Measurements from ENCODE around the gene MAP2K3.
"Not testable (repeated sequence)": the region's sequence is repeated elsewhere in the genome, so short reads cannot be mapped to it uniquely, and the experiment has no call there.

Gene MAP2K3

GRCh38 chr17:21348081-21348925 is 63.8 kb downstream of the MAP2K3 start:
- H3K27me3 ChIP-seq (ENCODE audit: insufficient read depth, low read length); H3K27ac ChIP-seq (ENCODE audit: low read length); H3K4me3 ChIP-seq (ENCODE audit: low read length); H3K9ac ChIP-seq (ENCODE audit: low read depth, low read length); H3K36me3 ChIP-seq (ENCODE audit: insufficient read depth, low read depth, low read length); H3K9me3 ChIP-seq (ENCODE audit: insufficient read depth, low read depth, low read length); H3K4me1 ChIP-seq (ENCODE audit: insufficient read depth, low read length): not testable (repeated sequence)

GRCh38 chr17:21348926-21349261 is 64.4 kb downstream of the MAP2K3 start:
- H3K4me1 ChIP-seq (ENCODE audit: insufficient read depth, low read length); H3K9me3 ChIP-seq (ENCODE audit: insufficient read depth, low read depth, low read length); H3K4me3 ChIP-seq (ENCODE audit: low read length); H3K27me3 ChIP-seq (ENCODE audit: insufficient read depth, low read length); H3K36me3 ChIP-seq (ENCODE audit: insufficient read depth, low read depth, low read length); H3K27ac ChIP-seq (ENCODE audit: low read length); H3K9ac ChIP-seq (ENCODE audit: low read depth, low read length): not testable (repeated sequence)

GRCh38 chr17:21349358-21350050 is 65.0 kb downstream of the MAP2K3 start:
- not testable (repeated sequence) for H3K9me3 ChIP-seq (ENCODE audit: insufficient read depth, low read depth, low read length); H3K9ac ChIP-seq (ENCODE audit: low read depth, low read length); H3K36me3 ChIP-seq (ENCODE audit: insufficient read depth, low read depth, low read length); H3K27ac ChIP-seq (ENCODE audit: low read length); H3K4me3 ChIP-seq (ENCODE audit: low read length); H3K4me1 ChIP-seq (ENCODE audit: insufficient read depth, low read length); H3K27me3 ChIP-seq (ENCODE audit: insufficient read depth, low read length)

GRCh38 chr17:21350495-21350894 is 66.0 kb downstream of the MAP2K3 start:
- H3K27ac ChIP-seq (ENCODE audit: low read length), result not testable (repeated sequence)

GRCh38 chr17:21351366-21352065 is 67.0 kb downstream of the MAP2K3 start:
- Histone ChIP-seq H3K9me3 (ENCODE audit: insufficient read depth, low read depth, low read length) (no peaks in the 10 kb centered on the region), H3K36me3 (ENCODE audit: insufficient read depth, low read depth, low read length) (no peaks in the 10 kb centered on the region), H3K4me3 (ENCODE audit: low read length) (no peak overlapping the region), H3K27ac (ENCODE audit: low read length) (no peak overlapping the region), H3K27me3 (ENCODE audit: insufficient read depth, low read length) (no peaks in the 10 kb centered on the region; the same call in 1 of the 2 replicates), H3K4me1 (ENCODE audit: insufficient read depth, low read length) (no peaks in the 10 kb centered on the region), H3K9ac (ENCODE audit: low read depth, low read length) (no peak overlapping the region)

More at GRCh38 chr17:21350495-21350894, 66.0 kb downstream of the MAP2K3 start:
- H3K4me3 ChIP-seq (ENCODE audit: low read length); H3K9ac ChIP-seq (ENCODE audit: low read depth, low read length); H3K9me3 ChIP-seq (ENCODE audit: insufficient read depth, low read depth, low read length); H3K27me3 ChIP-seq (ENCODE audit: insufficient read depth, low read length); H3K36me3 ChIP-seq (ENCODE audit: insufficient read depth, low read depth, low read length); H3K4me1 ChIP-seq (ENCODE audit: insufficient read depth, low read length): not testable (repeated sequence)

- H3K27me3 ChIP-seq (ENCODE audit: insufficient read depth, low read length), result no peaks in the 10 kb centered on the region; the same call in 1 of the 2 replicates
- H3K4me3 ChIP-seq (ENCODE audit: low read length), result no peak overlapping the region
- no peaks in the 10 kb centered on the region for H3K4me1 ChIP-seq (ENCODE audit: insufficient read depth, low read length)
- H3K9me3 ChIP-seq (ENCODE audit: insufficient read depth, low read depth, low read length), result no peaks in the 10 kb centered on the region
- H3K9ac ChIP-seq (ENCODE audit: low read depth, low read length), result no peak overlapping the region
- no peak overlapping the region for H3K27ac ChIP-seq (ENCODE audit: low read length)
- no peaks in the 10 kb centered on the region for H3K36me3 ChIP-seq (ENCODE audit: insufficient read depth, low read depth, low read length)
Observed at GRCh38 chr17:21352221-21352980, 67.9 kb downstream of the MAP2K3 start.

- Histone ChIP-seq H3K4me3 (ENCODE audit: low read length) (no peak overlapping the region), H3K9me3 (ENCODE audit: insufficient read depth, low read depth, low read length) (no peaks in the 10 kb centered on the region), H3K4me1 (ENCODE audit: insufficient read depth, low read length) (no peaks in the 10 kb centered on the region), H3K27ac (ENCODE audit: low read length) (no peak overlapping the region), H3K9ac (ENCODE audit: low read depth, low read length) (no peak overlapping the region), H3K27me3 (ENCODE audit: insufficient read depth, low read length) (peaks cover 1% of the 10 kb centered on the region; the same call in 1 of the 2 replicates), H3K36me3 (ENCODE audit: insufficient read depth, low read depth, low read length) (no peaks in the 10 kb centered on the region)
Observed at GRCh38 chr17:21352981-21353265, 68.4 kb downstream of the MAP2K3 start.

GRCh38 chr17:21353326-21354010 is 69.0 kb downstream of the MAP2K3 start:
- Histone ChIP-seq H3K9ac (ENCODE audit: low read depth, low read length) (no peak overlapping the region), H3K27ac (ENCODE audit: low read length) (no peak overlapping the region), H3K9me3 (ENCODE audit: insufficient read depth, low read depth, low read length) (no peaks in the 10 kb centered on the region), H3K27me3 (ENCODE audit: insufficient read depth, low read length) (peaks cover 6% of the 10 kb centered on the region; the same call in 1 of the 2 replicates), H3K4me1 (ENCODE audit: insufficient read depth, low read length) (no peaks in the 10 kb centered on the region), H3K36me3 (ENCODE audit: insufficient read depth, low read depth, low read length) (no peaks in the 10 kb centered on the region), H3K4me3 (ENCODE audit: low read length) (no peak overlapping the region)

GRCh38 chr17:21354796-21355385 is 70.4 kb downstream of the MAP2K3 start:
- no peaks in the 10 kb centered on the region for H3K9me3 ChIP-seq (ENCODE audit: insufficient read depth, low read depth, low read length)
- H3K27ac ChIP-seq (ENCODE audit: low read length), result no peak overlapping the region
- no peaks in the 10 kb centered on the region for H3K36me3 ChIP-seq (ENCODE audit: insufficient read depth, low read depth, low read length)
- no peak overlapping the region for H3K4me3 ChIP-seq (ENCODE audit: low read length)
- peaks cover 16% of the 10 kb centered on the region for H3K27me3 ChIP-seq (ENCODE audit: insufficient read depth, low read length)
- H3K4me1 ChIP-seq (ENCODE audit: insufficient read depth, low read length), result no peaks in the 10 kb centered on the region; the same call in 1 of the 2 replicates
- H3K9ac ChIP-seq (ENCODE audit: low read depth, low read length), result no peak overlapping the region

- Histone ChIP-seq H3K27me3 (ENCODE audit: insufficient read depth, low read length) (peaks cover 23% of the 10 kb centered on the region), H3K4me3 (ENCODE audit: low read length) (no peak overlapping the region), H3K9ac (ENCODE audit: low read depth, low read length) (no peak overlapping the region), H3K27ac (ENCODE audit: low read length) (no peak overlapping the region), H3K9me3 (ENCODE audit: insufficient read depth, low read depth, low read length) (no peaks in the 10 kb centered on the region), H3K4me1 (ENCODE audit: insufficient read depth, low read length) (peaks cover 7% of the 10 kb centered on the region; the same call in 1 of the 2 replicates), H3K36me3 (ENCODE audit: insufficient read depth, low read depth, low read length) (no peaks in the 10 kb centered on the region)
Observed at GRCh38 chr17:21355586-21355985, 71.1 kb downstream of the MAP2K3 start.
